HepG2 (cell line): ENCODE measurements around the gene KLHL36. TPM values are rescaled to one million over a fixed set of nuclear protein-coding genes. Genes with fewer than 3 reads are reported as not detected.

ENCODE experiments used
- ARID2 ChIP-seq: sonication (generic); formaldehyde crosslinking; IDR thresholded peaks from 2 replicates; pipeline ENCODE4 v1.8.1; 2022; ENCODE audit warnings: mild to moderate bottlenecking, missing genetic modification reagents, borderline replicate concordance
- CHCHD3 ChIP-seq: sonication (generic); formaldehyde crosslinking; IDR thresholded peaks from 2 replicates; pipeline ENCODE4 v1.8.0; 2022; ENCODE audit warnings: mild to moderate bottlenecking, missing genetic modification reagents, moderate library complexity
- EEA1 ChIP-seq: sonication (generic); formaldehyde crosslinking; IDR thresholded peaks from 2 replicates; pipeline ENCODE4 v1.5.1; 2020; ENCODE audit warnings: mild to moderate bottlenecking, missing genetic modification reagents, borderline replicate concordance
- GMEB2 ChIP-seq: IDR thresholded peaks from 2 replicates; pipeline ENCODE4 v1.6.1; 2016; ENCODE audit warnings: missing biosample characterization, missing genetic modification reagents, low read depth
- MLXIP ChIP-seq: sonication (generic); formaldehyde crosslinking; IDR thresholded peaks from 2 replicates; pipeline ENCODE4 v1.9.0; 2021; ENCODE audit warnings: missing genetic modification reagents, borderline replicate concordance
- NFIC ChIP-seq: IDR thresholded peaks from 2 replicates; pipeline ENCODE4 v1.6.1; 2012; ENCODE audit warnings: mild to moderate bottlenecking, low read length, inconsistent platforms
- ONECUT2 ChIP-seq: sonication (generic); formaldehyde crosslinking; IDR thresholded peaks from 2 replicates; pipeline ENCODE4 v1.4.0; 2020; ENCODE audit warnings: missing genetic modification reagents
- SP5 ChIP-seq: IDR thresholded peaks from 2 replicates; pipeline ENCODE4 v1.6.1; 2016; ENCODE audit warnings: low read depth, borderline replicate concordance
- U2AF1 ChIP-seq: fragments of 200-400 bp; formaldehyde crosslinking; optimal IDR thresholded peaks from 2 replicates; pipeline ENCODE3; 2017; ENCODE audit warnings: mild to moderate bottlenecking, low read depth, low read length
- ZIK1 ChIP-seq: sonication (generic); formaldehyde crosslinking; IDR thresholded peaks from 2 replicates; pipeline ENCODE4 v1.5.0; 2020; ENCODE audit warnings: mild to moderate bottlenecking, low read depth, missing genetic modification reagents, borderline replicate concordance
- ZNF264 ChIP-seq: sonication (generic); formaldehyde crosslinking; IDR thresholded peaks from 2 replicates; pipeline ENCODE4 v1.4.0; 2020; ENCODE audit warnings: missing genetic modification reagents
- ZNF501 ChIP-seq: sonication (generic); formaldehyde crosslinking; IDR thresholded peaks from 2 replicates; pipeline ENCODE4 v1.5.1; 2020; ENCODE audit warnings: mild to moderate bottlenecking, moderate library complexity, missing genetic modification reagents
- ZNF510 ChIP-seq: sonication (generic); formaldehyde crosslinking; IDR thresholded peaks from 2 replicates; pipeline ENCODE4 v1.4.0; 2020; ENCODE audit warnings: low read depth, mild to moderate bottlenecking, missing genetic modification reagents
- ZNF547 ChIP-seq: sonication (generic); formaldehyde crosslinking; IDR thresholded peaks from 2 replicates; pipeline ENCODE4 v1.5.1; 2020; ENCODE audit warnings: mild to moderate bottlenecking, missing genetic modification reagents
- ZNF570 ChIP-seq: sonication (generic); formaldehyde crosslinking; IDR thresholded peaks from 2 replicates; pipeline ENCODE4 v1.4.0; 2020; ENCODE audit warnings: mild to moderate bottlenecking, missing genetic modification reagents, borderline replicate concordance
- ZNF577 ChIP-seq: sonication (generic); formaldehyde crosslinking; IDR thresholded peaks from 2 replicates; pipeline ENCODE4 v1.4.0; 2020; ENCODE audit warnings: mild to moderate bottlenecking, low read depth, missing genetic modification reagents, borderline replicate concordance
- ZNF710 ChIP-seq: sonication (generic); formaldehyde crosslinking; IDR thresholded peaks from 2 replicates; pipeline ENCODE4 v1.5.0; 2020; ENCODE audit warnings: mild to moderate bottlenecking, missing genetic modification reagents, borderline replicate concordance
- ZNF792 ChIP-seq: IDR thresholded peaks from 2 replicates; pipeline ENCODE4 v1.6.1; 2016
- polyA plus RNA-seq, 8 experiments: library from polyadenylated mRNA; depleted of rRNA in 3 of 8; stranded (reverse) in 7 of 8; unstranded in 1 of 8; fragments of >200 nt; fragmentation: Illumina TruSeq in 4 of 8; extraction: Trizol in 4 of 8; gene quantifications; 2 replicates each; pipeline versions ENCODE4 v1.2.1 to v1.2.3, GENCODE V29; 2011 to 2016; ENCODE audit warnings: low read depth in 4 of 8, missing spikeins in 1 of 8, mixed read lengths in 1 of 8; ENCODE audit not compliant: insufficient read depth in 1 of 8
- total RNA-seq, 5 experiments: library from RNA; depleted of rRNA; stranded (reverse); fragments of >200 nt; fragmentation: Illumina TruSeq; extraction: Trizol; gene quantifications; 2 replicates each; pipeline ENCODE4 v1.2.3, GENCODE V29; 2016; ENCODE audit warnings: low read depth in 1 of 5
- TF ChIP-seq, protein P1 (sequence below): sonication (generic); formaldehyde crosslinking; IDR thresholded peaks from 2 replicates; pipeline ENCODE4 v1.5.0; 2020; ENCODE audit warnings: missing genetic modification reagents, mild to moderate bottlenecking, borderline replicate concordance
- TF ChIP-seq, protein P2 (sequence below): sonication (generic); IDR thresholded peaks from 2 replicates; pipeline ENCODE4 v1.6.1; 2016; ENCODE audit warnings: low read depth, borderline replicate concordance

The KLHL36 gene
- total and polyA plus RNA-seq, 2 of the 13 experiments (the other 11 are each of a cell fraction or from before 2014, with no cell fraction given): 24.3 to 26.0 TPM

GRCh38 chr16:84647828-84648594 lies at the start of gene KLHL36 (continued):
- TF ChIP-seq MLXIP (CRISPR knock-in tag) (no peak), ZNF792 (no peak; the same call in 1 of the 2 replicates), ZNF501 (CRISPR knock-in tag) (peak; percentile 77), SP5 (CRISPR knock-in tag) (0 out of 2 replicates have a peak, but pooled peaks have one; percentile 27), U2AF1 (no peak), ZNF577 (0 out of 2 replicates have a peak, but pooled peaks have one; percentile 17), NFIC (no peak), GMEB2 (CRISPR knock-in tag) (no peak), ZNF710 (CRISPR knock-in tag) (no peak), EEA1 (CRISPR knock-in tag) (peak; percentile 93), ZNF570 (0 out of 2 replicates have a peak, but pooled peaks have one; percentile 66), ZNF264 (no peak), ONECUT2 (CRISPR knock-in tag) (no peak), ARID2 (CRISPR knock-in tag) (no peak), CHCHD3 (0 out of 2 replicates have a peak, but pooled peaks have one; percentile 74), ZNF547 (CRISPR knock-in tag) (peak; percentile 66; the same call in 1 of the 2 replicates), ZNF510 (peak; percentile 84), ZIK1 (CRISPR knock-in tag) (peak; percentile 39; the same call in 1 of the 2 replicates)
- TF ChIP-seq, protein P1, sequence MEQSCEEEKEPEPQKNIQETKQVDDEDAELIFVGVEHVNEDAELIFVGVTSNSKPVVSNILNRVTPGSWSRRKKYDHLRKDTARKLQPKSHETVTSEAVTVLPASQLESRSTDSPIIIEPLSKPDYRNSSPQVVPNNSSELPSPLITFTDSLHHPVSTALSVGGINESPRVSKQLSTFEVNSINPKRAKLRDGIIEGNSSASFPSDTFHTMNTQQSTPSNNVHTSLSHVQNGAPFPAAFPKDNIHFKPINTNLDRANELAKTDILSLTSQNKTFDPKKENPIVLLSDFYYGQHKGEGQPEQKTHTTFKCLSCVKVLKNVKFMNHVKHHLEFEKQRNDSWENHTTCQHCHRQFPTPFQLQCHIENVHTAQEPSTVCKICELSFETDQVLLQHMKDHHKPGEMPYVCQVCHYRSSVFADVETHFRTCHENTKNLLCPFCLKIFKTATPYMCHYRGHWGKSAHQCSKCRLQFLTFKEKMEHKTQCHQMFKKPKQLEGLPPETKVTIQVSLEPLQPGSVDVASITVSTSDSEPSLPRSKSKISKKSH (CRISPR knock-in tag): peak; percentile 97
- TF ChIP-seq, protein P2, sequence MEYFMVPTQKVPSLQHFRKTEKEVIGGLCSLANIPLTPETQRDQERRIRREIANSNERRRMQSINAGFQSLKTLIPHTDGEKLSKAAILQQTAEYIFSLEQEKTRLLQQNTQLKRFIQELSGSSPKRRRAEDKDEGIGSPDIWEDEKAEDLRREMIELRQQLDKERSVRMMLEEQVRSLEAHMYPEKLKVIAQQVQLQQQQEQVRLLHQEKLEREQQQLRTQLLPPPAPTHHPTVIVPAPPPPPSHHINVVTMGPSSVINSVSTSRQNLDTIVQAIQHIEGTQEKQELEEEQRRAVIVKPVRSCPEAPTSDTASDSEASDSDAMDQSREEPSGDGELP: no peak
